PFSK-1 (cell line): ENCODE measurements around the gene ZNF609.

Source experiments
- POLR2AphosphoS5 ChIP-seq: IDR thresholded peaks from 2 replicates; pipeline ENCODE4 v1.6.1; 2012; ENCODE audit warnings: low read depth, mild to moderate bottlenecking, control low read depth, low read length, moderate library complexity
- SIN3A ChIP-seq: IDR thresholded peaks from 2 replicates; pipeline ENCODE4 v1.6.1; 2012; ENCODE audit warnings: mild to moderate bottlenecking, low read length, moderate library complexity, borderline replicate concordance; ENCODE audit not compliant: insufficient read depth
- TAF1 ChIP-seq: IDR thresholded peaks from 2 replicates; pipeline ENCODE4 v1.6.1; 2012; ENCODE audit warnings: low read length, control low read depth, borderline replicate concordance; ENCODE audit not compliant: insufficient read depth
- TF ChIP-seq, protein P1 (sequence below), 2 experiments: IDR thresholded peaks; 2 replicates each; pipeline versions ENCODE4 v1.6.1 to v1.8.0; 2011 to 2012; ENCODE audit warnings: low read depth in 2 of 2, low read length in 2 of 2, control low read depth in 1 of 2, inconsistent platforms in 1 of 2, mild to moderate bottlenecking in 1 of 2, moderate library complexity in 1 of 2; ENCODE audit not compliant: insufficient read depth in 1 of 2

DNA sequence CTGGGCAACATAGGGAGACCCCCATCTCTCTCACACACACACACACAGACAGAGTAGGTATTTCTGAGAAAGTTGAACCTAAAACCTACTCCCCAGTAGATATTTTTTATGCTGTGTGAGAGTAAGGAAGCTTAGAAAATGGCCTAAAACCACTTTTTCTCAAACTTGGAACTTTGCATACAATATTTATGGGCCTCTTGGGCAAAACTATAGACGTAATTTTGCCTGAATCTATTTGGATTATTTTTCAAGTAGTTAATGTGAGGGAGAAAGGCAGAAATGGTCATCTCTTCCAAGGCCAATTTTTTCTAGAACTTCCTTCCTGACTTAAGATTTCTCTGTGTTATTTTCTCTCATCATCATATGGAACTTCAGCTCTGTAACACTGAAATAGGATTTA, 81.7 kb downstream of the ZNF609 start:
- no peak for TF ChIP-seq POLR2AphosphoS5
- TF ChIP-seq SIN3A, result no peak
- TF ChIP-seq, protein P1, sequence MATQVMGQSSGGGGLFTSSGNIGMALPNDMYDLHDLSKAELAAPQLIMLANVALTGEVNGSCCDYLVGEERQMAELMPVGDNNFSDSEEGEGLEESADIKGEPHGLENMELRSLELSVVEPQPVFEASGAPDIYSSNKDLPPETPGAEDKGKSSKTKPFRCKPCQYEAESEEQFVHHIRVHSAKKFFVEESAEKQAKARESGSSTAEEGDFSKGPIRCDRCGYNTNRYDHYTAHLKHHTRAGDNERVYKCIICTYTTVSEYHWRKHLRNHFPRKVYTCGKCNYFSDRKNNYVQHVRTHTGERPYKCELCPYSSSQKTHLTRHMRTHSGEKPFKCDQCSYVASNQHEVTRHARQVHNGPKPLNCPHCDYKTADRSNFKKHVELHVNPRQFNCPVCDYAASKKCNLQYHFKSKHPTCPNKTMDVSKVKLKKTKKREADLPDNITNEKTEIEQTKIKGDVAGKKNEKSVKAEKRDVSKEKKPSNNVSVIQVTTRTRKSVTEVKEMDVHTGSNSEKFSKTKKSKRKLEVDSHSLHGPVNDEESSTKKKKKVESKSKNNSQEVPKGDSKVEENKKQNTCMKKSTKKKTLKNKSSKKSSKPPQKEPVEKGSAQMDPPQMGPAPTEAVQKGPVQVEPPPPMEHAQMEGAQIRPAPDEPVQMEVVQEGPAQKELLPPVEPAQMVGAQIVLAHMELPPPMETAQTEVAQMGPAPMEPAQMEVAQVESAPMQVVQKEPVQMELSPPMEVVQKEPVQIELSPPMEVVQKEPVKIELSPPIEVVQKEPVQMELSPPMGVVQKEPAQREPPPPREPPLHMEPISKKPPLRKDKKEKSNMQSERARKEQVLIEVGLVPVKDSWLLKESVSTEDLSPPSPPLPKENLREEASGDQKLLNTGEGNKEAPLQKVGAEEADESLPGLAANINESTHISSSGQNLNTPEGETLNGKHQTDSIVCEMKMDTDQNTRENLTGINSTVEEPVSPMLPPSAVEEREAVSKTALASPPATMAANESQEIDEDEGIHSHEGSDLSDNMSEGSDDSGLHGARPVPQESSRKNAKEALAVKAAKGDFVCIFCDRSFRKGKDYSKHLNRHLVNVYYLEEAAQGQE (IDR thresholded peaks at IDR 0.05; ENCODE audit: insufficient read depth in 1 of 2, low read depth in 2 of 2, low read length in 2 of 2), result no peak
- no peak for TF ChIP-seq TAF1
